Heart left ventricle (tissue), 13 donors: ENCODE measurements around the gene NPTXR.

Experiments
- CTCF ChIP-seq, 12 donors: fragments of 200-600 bp; sonication (generic) in 4 of 12; IDR thresholded peaks; one replicate each; pipeline versions ENCODE4 v1.5.0 to v1.8.0; 2018 to 2022; ENCODE audit warnings: antibody characterized with exemption in 12 of 12, mild to moderate bottlenecking in 5 of 12
- POLR2A ChIP-seq, 2 donors: fragments of 450-650 bp; IDR thresholded peaks; one replicate each; pipeline ENCODE4 v1.6.1; 2017; ENCODE audit warnings: antibody characterized with exemption in 2 of 2, mild to moderate bottlenecking in 2 of 2, moderate library complexity in 2 of 2
- donor health status: ischemic (EF 13 %, LVEDD 7.1; RV severe dilation, severe dysfunction).
- donor health status: DM: no; HTN: yes; CAD: no.
- donor health status: DM: no; HTN: no; CAD: no.
- donor health status: ischemic (EF 25% LVEDD 6.9; RV normal size, moderate dysfunction).
- donor health status: ischemic (EF 25% LVEDD 5.7; RV mildly dilated, moderate dysfunction).
- donor health status: ischemic (EF 35%, LVEDD 5.7; RV mildly dilated, moderate dysfunction).
- donor health status: nonischemic (EF 11% LVEDD 7.7; RV severe dilation, severe dysfunction).
- donor health status: DM: yes; HTN: yes; CAD: no.
- donor health status: PGD.
- donor health status: ischemic (EF 29% LVEDD 5.4; RV normal size, mild dysfunction).
- donor health status: nonischemic (EF 23%, LVEDD 6.1; RV moderate dilation, normal function).

DNA sequence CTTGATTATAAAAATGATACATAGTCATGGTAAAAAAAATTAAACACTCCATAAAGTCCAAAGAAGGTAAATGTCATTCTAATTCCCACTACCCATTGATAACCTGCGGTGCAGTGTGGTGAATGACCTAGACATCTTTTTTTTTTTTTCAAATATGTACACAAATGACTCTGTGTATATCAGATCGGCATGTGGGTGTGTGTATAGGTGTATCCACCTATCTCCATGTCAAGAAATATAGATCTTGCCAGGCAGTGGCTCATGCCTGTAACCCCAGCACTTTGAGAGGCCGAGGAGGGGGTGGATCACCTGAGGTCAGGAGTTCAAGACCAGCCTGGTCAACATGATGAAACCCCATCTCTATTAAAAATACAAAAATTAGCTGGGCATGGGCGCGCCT is 46.5 kb upstream of the NPTXR start:
- TF ChIP-seq CTCF (IDR thresholded peaks at IDR 0.05) (no peak), POLR2A (IDR thresholded peaks at IDR 0.05) (no peak)
